ENCODE results near the gene CFAP100.

The CFAP100 gene

DNA sequence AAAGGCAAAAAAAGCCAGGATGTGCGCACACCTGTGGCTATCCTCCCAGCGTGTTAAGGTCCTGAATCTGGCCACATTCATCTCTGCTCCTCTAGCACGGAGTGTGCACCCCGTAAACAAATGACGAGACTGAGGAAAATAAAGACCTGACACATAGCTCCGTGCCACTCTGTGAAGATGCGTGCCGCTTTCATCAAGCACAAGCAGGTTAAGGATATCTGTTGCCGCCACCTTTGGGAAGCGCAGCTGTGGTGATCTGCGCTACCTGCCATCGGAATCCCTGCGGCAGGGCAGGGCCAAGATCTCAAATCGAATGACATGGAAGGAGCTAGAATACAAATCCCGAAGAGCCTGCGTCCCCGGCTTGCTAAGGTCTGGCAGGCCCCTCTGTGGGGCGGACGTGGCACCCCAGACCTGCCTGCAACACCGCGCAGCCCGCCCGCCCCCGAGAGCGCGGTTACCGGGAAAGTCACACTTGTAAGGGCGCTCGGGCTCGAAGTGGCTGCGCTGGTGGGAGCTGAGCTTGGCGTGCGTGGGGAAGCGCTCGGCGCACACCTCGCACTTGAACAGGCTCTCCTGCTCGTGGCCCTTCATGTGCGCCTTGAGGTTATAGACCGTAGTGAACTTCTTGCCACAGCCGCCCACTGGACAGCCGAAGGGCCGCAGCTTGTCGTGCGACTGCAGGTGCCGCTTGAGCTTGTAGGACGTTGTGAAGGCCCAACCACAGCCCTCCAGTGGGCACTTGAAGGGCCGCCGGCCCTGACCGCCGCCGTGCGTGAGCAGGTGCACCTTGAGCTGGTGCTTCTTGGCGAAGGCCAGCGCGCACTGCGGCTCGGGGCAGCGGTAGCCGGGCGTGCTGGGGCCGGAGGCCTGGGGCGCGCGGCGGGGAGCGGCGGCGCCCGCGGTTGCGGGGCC lies 80.0 kb downstream of the CFAP100 start:
- ChIA-PET POLR2A (interaction anchor here (0.6 kb wide), 2 partner anchors 48 to 880 kb away, joined by 3 to 4 read pairs; no protein-coding TSS in a partner anchor), CTCF (no interaction called here)
- Histone ChIP-seq H3K4me3 (ENCODE audit: low read depth, low read length) (peak overlapping the region; percentile 84), H3K9me3 (ENCODE audit: control insufficient read depth, insufficient read depth, low read depth, low read length) (no peaks in the 10 kb centered on the region), H3K4me1 (ENCODE audit: control insufficient read depth, insufficient read depth, low read length) (peaks cover 8% of the 10 kb centered on the region; the same call in 1 of the 2 replicates), H3K36me3 (ENCODE audit: control insufficient read depth in 2 of 2, insufficient read depth in 1 of 2, low read length in 2 of 2) (peaks cover 8 to 24% of the 10 kb centered on the region in 2 experiments; a peak in 2 of 3 replicates), H3K27ac (ENCODE audit: extremely low read depth, low read depth, low read length) (peak overlapping the region; percentile 97)
- peak; percentile 63 for TF ChIP-seq ZNF335 (tag by site-specific recombination; conservative IDR thresholded peaks at IDR 0.05)
- TF ChIP-seq, protein P1, sequence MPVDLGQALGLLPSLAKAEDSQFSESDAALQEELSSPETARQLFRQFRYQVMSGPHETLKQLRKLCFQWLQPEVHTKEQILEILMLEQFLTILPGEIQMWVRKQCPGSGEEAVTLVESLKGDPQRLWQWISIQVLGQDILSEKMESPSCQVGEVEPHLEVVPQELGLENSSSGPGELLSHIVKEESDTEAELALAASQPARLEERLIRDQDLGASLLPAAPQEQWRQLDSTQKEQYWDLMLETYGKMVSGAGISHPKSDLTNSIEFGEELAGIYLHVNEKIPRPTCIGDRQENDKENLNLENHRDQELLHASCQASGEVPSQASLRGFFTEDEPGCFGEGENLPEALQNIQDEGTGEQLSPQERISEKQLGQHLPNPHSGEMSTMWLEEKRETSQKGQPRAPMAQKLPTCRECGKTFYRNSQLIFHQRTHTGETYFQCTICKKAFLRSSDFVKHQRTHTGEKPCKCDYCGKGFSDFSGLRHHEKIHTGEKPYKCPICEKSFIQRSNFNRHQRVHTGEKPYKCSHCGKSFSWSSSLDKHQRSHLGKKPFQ (tag by site-specific recombination; IDR thresholded peaks at IDR 0.05) = peak; percentile 44; the same call in 1 of the 2 replicates
- TF ChIP-seq ZNF626 (tag by site-specific recombination; IDR thresholded peaks at IDR 0.05) = no peak
- TF ChIP-seq, protein P2, sequence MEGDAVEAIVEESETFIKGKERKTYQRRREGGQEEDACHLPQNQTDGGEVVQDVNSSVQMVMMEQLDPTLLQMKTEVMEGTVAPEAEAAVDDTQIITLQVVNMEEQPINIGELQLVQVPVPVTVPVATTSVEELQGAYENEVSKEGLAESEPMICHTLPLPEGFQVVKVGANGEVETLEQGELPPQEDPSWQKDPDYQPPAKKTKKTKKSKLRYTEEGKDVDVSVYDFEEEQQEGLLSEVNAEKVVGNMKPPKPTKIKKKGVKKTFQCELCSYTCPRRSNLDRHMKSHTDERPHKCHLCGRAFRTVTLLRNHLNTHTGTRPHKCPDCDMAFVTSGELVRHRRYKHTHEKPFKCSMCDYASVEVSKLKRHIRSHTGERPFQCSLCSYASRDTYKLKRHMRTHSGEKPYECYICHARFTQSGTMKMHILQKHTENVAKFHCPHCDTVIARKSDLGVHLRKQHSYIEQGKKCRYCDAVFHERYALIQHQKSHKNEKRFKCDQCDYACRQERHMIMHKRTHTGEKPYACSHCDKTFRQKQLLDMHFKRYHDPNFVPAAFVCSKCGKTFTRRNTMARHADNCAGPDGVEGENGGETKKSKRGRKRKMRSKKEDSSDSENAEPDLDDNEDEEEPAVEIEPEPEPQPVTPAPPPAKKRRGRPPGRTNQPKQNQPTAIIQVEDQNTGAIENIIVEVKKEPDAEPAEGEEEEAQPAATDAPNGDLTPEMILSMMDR (tag by site-specific recombination; IDR thresholded peaks at IDR 0.05) = peak; percentile 45; the same call in 1 of the 2 replicates
- TF ChIP-seq, protein P3, sequence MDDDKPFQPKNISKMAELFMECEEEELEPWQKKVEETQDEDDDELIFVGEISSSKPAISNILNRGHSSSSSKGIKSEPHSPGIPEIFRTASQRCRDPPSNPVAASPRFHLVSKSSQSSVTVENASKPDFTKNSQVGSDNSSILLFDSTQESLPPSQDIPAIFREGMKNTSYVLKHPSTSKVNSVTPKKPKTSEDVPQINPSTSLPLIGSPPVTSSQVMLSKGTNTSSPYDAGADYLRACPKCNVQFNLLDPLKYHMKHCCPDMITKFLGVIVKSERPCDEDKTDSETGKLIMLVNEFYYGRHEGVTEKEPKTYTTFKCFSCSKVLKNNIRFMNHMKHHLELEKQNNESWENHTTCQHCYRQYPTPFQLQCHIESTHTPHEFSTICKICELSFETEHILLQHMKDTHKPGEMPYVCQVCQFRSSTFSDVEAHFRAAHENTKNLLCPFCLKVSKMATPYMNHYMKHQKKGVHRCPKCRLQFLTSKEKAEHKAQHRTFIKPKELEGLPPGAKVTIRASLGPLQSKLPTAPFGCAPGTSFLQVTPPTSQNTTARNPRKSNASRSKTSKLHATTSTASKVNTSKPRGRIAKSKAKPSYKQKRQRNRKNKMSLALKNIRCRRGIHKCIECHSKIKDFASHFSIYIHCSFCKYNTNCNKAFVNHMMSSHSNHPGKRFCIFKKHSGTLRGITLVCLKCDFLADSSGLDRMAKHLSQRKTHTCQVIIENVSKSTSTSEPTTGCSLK (tag by site-specific recombination; IDR thresholded peaks at IDR 0.05) = no peak
- peak; percentile 52; the same call in 1 of the 2 replicates for TF ChIP-seq ZBTB20 (tag by site-specific recombination; IDR thresholded peaks at IDR 0.05)
- TF ChIP-seq KLF16 (tag by site-specific recombination; IDR thresholded peaks at IDR 0.05) = peak; percentile 36; the same call in 1 of the 2 replicates
- TF ChIP-seq, protein P4, sequence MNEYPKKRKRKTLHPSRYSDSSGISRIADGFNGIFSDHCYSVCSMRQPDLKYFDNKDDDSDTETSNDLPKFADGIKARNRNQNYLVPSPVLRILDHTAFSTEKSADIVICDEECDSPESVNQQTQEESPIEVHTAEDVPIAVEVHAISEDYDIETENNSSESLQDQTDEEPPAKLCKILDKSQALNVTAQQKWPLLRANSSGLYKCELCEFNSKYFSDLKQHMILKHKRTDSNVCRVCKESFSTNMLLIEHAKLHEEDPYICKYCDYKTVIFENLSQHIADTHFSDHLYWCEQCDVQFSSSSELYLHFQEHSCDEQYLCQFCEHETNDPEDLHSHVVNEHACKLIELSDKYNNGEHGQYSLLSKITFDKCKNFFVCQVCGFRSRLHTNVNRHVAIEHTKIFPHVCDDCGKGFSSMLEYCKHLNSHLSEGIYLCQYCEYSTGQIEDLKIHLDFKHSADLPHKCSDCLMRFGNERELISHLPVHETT (tag by site-specific recombination; IDR thresholded peaks at IDR 0.05) = no peak
- TF ChIP-seq, protein P5, sequence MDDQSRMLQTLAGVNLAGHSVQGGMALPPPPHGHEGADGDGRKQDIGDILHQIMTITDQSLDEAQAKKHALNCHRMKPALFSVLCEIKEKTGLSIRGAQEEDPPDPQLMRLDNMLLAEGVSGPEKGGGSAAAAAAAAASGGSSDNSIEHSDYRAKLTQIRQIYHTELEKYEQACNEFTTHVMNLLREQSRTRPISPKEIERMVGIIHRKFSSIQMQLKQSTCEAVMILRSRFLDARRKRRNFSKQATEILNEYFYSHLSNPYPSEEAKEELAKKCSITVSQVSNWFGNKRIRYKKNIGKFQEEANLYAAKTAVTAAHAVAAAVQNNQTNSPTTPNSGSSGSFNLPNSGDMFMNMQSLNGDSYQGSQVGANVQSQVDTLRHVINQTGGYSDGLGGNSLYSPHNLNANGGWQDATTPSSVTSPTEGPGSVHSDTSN (CRISPR knock-in tag; IDR thresholded peaks at IDR 0.05) = 0 out of 2 replicates have a peak, but pooled peaks have one; percentile 12
- no peak for TF ChIP-seq HOXA7 (CRISPR knock-in tag; IDR thresholded peaks at IDR 0.05; ENCODE audit: borderline replicate concordance)
- TF ChIP-seq ZNF544 (tag by site-specific recombination; IDR thresholded peaks at IDR 0.05) = no peak
- TF ChIP-seq SP2 (tag by site-specific recombination; IDR thresholded peaks at IDR 0.05) = peak; percentile 33
- no peak for TF ChIP-seq KLF9 (tag by site-specific recombination; IDR thresholded peaks at IDR 0.05; ENCODE audit: low read depth)
- TF ChIP-seq, protein P6, sequence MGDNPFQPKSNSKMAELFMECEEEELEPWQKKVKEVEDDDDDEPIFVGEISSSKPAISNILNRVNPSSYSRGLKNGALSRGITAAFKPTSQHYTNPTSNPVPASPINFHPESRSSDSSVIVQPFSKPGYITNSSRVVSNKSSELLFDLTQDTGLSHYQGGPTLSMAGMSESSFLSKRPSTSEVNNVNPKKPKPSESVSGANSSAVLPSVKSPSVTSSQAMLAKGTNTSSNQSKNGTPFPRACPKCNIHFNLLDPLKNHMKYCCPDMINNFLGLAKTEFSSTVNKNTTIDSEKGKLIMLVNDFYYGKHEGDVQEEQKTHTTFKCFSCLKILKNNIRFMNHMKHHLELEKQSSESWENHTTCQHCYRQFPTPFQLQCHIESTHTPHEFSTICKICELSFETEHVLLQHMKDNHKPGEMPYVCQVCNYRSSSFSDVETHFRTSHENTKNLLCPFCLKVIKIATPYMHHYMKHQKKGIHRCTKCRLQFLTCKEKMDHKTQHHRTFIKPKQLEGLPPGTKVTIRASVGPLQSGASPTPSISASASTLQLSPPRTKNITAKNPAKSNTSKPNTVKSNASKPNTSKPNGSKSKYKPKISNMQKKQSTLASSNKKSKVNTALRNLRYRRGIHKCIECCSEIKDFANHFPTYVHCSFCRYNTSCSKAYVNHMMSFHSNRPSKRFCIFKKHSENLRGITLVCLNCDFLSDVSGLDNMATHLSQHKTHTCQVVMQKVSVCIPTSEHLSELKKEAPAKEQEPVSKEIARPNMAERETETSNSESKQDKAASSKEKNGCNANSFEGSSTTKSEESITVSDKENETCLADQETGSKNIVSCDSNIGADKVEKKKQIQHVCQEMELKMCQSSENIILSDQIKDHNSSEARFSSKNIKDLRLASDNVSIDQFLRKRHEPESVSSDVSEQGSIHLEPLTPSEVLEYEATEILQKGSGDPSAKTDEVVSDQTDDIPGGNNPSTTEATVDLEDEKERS (tag by site-specific recombination; IDR thresholded peaks at IDR 0.05) = no peak
- peak; percentile 27 for TF ChIP-seq ZFHX2 (tag by site-specific recombination; conservative IDR thresholded peaks at IDR 0.05)
- no peak for TF ChIP-seq ZNF560 (tag by site-specific recombination; IDR thresholded peaks at IDR 0.05; ENCODE audit: borderline replicate concordance)
- TF ChIP-seq, protein P7, sequence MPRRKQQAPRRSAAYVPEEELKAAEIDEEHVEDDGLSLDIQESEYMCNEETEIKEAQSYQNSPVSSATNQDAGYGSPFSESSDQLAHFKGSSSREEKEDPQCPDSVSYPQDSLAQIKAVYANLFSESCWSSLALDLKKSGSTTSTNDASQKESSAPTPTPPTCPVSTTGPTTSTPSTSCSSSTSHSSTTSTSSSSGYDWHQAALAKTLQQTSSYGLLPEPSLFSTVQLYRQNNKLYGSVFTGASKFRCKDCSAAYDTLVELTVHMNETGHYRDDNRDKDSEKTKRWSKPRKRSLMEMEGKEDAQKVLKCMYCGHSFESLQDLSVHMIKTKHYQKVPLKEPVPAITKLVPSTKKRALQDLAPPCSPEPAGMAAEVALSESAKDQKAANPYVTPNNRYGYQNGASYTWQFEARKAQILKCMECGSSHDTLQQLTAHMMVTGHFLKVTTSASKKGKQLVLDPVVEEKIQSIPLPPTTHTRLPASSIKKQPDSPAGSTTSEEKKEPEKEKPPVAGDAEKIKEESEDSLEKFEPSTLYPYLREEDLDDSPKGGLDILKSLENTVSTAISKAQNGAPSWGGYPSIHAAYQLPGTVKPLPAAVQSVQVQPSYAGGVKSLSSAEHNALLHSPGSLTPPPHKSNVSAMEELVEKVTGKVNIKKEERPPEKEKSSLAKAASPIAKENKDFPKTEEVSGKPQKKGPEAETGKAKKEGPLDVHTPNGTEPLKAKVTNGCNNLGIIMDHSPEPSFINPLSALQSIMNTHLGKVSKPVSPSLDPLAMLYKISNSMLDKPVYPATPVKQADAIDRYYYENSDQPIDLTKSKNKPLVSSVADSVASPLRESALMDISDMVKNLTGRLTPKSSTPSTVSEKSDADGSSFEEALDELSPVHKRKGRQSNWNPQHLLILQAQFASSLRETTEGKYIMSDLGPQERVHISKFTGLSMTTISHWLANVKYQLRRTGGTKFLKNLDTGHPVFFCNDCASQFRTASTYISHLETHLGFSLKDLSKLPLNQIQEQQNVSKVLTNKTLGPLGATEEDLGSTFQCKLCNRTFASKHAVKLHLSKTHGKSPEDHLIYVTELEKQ (tag by site-specific recombination; IDR thresholded peaks at IDR 0.05; ENCODE audit: borderline replicate concordance) = no peak
- peak; percentile 75 for TF ChIP-seq ZBTB8A (tag by site-specific recombination; IDR thresholded peaks at IDR 0.05)
- peak; percentile 40; the same call in 1 of the 2 replicates for TF ChIP-seq ZNF600 (tag by site-specific recombination; IDR thresholded peaks at IDR 0.05)
